Right atrium auricular region (tissue), 2 donors: ENCODE data around the gene RPL35. TPM values are rescaled to one million over a fixed set of nuclear protein-coding genes. Genes with fewer than 3 reads are reported as not detected.
"Not testable (repeated sequence)": the region's sequence is repeated elsewhere in the genome, so short reads cannot be mapped to it uniquely, and the experiment has no call there.

Experiments
- DNase-seq: peaks from one replicate; pipeline ENCODE4 v3.0.0-alpha.2; 2019; ENCODE audit warnings: low spot score
- H3K27ac ChIP-seq, 2 donors: fragments of 200-600 bp; sonication (generic); 1 replicate in 1 of 2; 2 replicates in 1 of 2; pipeline ENCODE4 v1.5.1; 2016 to 2019
- H3K27me3 ChIP-seq, 2 donors: fragments of 200-600 bp; sonication (generic); one replicate each; pipeline versions ENCODE4 v1.5.1 to v1.6.0; 2017 to 2019
- H3K36me3 ChIP-seq: fragments of 200-600 bp; sonication (generic); one replicate; pipeline ENCODE4 v1.5.1; 2016
- H3K4me1 ChIP-seq, 2 donors: fragments of 200-600 bp; sonication (generic); one replicate each; pipeline versions ENCODE4 v1.5.1 to v1.6.0; 2017 to 2019
- H3K4me3 ChIP-seq, 2 donors: fragments of 200-600 bp; sonication (generic); 1 replicate in 1 of 2; 2 replicates in 1 of 2; pipeline ENCODE4 v1.5.1; 2017 to 2019; ENCODE audit warnings: mild to moderate bottlenecking in 1 of 2, moderate library complexity in 1 of 2
- H3K9me3 ChIP-seq, 2 donors: fragments of 200-600 bp; sonication (generic); one replicate each; pipeline ENCODE4 v1.5.1; 2019
- total RNA-seq, 2 donors: library from RNA; depleted of rRNA; stranded (reverse); fragments of >200 nt; gene quantifications; one replicate each; pipeline ENCODE4 v1.1.0, GENCODE V29; 2016
- TF ChIP-seq, protein P1 (sequence below), 2 donors: fragments of 200-600 bp; sonication (generic); IDR thresholded peaks; one replicate each; pipeline ENCODE4 v1.5.1; 2019; ENCODE audit warnings: antibody characterized with exemption in 2 of 2

RPL35 gene
- total RNA-seq, 2 donors from 2014 or later, result 846 to 1,378 TPM

DNA sequence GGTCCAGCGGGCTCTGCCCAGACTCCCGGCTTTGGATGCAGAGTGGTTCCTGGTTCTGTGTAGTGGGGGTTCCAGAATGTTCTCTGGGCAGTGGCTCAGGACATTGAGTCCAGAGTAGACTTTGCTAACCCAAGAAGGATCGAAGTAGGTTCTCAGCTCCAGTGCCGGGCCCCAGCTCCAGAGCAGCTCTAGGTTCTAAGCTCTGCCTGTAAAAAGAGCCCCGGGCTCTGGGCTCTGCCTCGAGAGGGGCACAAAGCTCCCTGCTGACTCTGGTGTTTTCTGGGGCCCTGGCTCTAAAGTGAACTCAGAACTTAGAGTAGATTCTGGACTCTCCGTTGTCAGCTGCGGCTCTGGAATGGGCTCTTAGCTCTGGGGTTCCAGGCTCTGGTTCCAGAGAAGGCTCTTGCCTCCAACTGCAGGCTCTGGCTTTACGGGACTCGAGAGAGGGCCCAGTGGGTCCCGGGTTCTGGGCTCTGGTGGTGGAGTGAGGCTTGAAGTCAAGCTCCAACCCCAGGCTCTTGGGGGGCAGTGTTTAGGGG is 8.1 kb downstream of the RPL35 start:
- Histone ChIP-seq H3K27ac (peak overlapping the region; percentile 79), H3K27me3 (no peaks in the 10 kb centered on the region), H3K4me3 (peak overlapping the region; percentile 26 to 55), H3K4me1 (peaks cover 0 to 23% of the 10 kb centered on the region in 2 donors), H3K9me3 (no peaks in the 10 kb centered on the region), H3K36me3 (peaks cover 22% of the 10 kb centered on the region)
- DNase-seq, result no peak
- TF ChIP-seq, protein P1, sequence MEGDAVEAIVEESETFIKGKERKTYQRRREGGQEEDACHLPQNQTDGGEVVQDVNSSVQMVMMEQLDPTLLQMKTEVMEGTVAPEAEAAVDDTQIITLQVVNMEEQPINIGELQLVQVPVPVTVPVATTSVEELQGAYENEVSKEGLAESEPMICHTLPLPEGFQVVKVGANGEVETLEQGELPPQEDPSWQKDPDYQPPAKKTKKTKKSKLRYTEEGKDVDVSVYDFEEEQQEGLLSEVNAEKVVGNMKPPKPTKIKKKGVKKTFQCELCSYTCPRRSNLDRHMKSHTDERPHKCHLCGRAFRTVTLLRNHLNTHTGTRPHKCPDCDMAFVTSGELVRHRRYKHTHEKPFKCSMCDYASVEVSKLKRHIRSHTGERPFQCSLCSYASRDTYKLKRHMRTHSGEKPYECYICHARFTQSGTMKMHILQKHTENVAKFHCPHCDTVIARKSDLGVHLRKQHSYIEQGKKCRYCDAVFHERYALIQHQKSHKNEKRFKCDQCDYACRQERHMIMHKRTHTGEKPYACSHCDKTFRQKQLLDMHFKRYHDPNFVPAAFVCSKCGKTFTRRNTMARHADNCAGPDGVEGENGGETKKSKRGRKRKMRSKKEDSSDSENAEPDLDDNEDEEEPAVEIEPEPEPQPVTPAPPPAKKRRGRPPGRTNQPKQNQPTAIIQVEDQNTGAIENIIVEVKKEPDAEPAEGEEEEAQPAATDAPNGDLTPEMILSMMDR (IDR thresholded peaks at IDR 0.05), result no peak

DNA sequence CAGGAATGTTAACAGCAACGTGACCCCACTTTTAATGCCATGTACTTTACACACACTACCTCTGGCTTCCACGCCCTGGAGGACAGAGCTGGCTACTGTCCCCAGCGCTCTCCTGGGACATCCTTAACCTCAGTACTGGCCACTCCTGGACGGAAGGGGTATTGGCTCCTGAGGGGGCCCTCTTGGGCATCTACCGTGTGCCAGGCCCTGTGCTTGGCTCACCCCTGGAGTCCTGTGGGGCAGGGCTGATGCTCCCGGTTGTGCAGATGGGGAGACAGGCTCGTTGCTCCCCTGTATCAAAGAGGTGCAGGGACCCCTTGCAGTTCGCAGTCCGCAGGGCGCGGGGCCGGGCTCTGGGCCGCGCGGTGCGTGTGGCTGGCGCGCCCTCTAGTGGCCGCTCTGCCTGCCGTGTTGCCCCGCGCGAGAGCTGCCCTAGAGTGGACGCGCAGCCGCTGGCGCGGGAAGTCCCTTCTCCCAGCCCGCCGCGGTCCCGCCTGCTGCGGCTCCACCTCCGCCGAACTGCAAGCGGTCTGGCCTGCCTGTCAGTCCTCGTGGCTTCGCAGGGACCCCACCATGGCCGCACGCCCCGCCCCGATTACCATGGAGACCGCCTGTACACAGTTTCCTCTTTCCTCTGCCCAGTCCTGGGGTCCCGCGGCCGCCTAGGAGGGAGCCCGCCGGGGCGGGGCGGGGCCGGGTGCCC is 8.8 kb downstream of the RPL35 start, which contains the start of gene WDR38:
Gene WDR38, plus strand, starts transcription at position 632 of the 703 bp plus-strand sequence. CDS start 72 bp downstream, outside the sequence.
- TF ChIP-seq, protein P1 (IDR thresholded peaks at IDR 0.05), result peak; percentile 99
- Histone ChIP-seq H3K36me3 (peaks cover 15% of the 10 kb centered on the region), H3K4me3 (peak within 1 kb of the TSS; percentile 26 to 55), H3K9me3 (no peaks in the 10 kb centered on the region), H3K27ac (peak within 1 kb of the TSS; percentile 79), H3K27me3 (no peaks in the 10 kb centered on the region), H3K4me1 (peaks cover 0 to 23% of the 10 kb centered on the region in 2 donors)
- no peak for DNase-seq

DNA sequence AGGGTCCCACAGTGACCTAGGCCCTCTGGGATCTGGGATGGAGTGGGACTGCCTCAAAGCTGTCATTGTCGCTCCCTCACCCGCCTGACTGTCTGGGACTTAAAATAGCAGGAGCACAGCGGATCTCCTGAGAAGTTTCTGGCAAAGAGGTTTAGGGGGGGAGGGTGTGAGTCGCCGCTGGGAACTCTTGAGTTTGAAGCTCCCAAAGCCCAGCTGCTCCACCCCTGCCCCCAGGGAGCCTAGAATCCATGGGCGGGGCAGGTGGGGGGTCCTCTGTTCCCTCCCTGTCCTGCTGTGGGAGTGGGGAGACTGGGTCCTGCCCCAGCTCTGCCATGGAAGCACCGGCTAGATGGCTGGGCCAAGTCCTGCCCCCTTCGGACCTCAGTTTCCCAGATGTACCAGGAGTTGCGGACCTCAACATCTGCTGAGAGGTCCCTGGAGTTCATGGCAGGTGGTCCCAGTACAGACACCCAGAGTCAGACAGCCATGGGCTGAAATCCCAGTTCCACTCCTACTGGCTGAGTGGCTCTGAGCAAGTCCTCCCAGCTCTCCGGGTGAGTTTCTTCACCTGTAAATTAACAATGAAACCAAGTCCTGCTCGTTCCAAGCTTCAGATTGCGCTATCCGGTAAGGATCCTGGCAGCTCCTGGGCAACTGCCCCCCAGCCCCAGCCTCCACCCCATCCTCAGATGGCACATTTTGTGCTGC is 9.5 kb downstream of the RPL35 start:
- no peak for DNase-seq

DNA sequence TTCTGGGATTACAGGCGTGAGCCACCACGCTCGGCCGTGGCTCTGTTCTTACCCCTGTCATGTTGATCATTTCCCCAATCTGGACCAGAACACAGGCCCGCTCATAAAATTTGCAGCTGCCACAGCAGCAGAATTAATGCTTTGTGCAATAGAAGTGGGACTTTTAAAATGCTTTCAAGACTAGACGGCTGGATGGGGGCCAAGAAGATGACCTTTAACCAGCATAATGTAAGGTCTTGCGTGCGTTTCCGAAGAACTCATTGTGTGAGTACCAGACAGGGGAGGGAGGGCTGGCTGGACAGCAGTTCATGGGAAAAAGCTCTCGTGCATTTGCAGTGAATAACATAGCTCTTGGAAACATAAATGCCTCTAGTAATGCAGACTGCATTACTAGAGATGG is 12.0 kb downstream of the RPL35 start:
- Histone ChIP-seq H3K4me3 (no peak overlapping the region), H3K27ac (no peak overlapping the region), H3K4me1 (peaks cover 0 to 23% of the 10 kb centered on the region in 2 donors), H3K36me3 (no peaks in the 10 kb centered on the region), H3K9me3 (no peaks in the 10 kb centered on the region), H3K27me3 (no peaks in the 10 kb centered on the region)
- no peak for DNase-seq
- TF ChIP-seq, protein P1 (IDR thresholded peaks at IDR 0.05), result no peak

More for the DNA sequence above, 9.5 kb downstream of the RPL35 start:
- peaks cover 0 to 23% of the 10 kb centered on the region in 2 donors for H3K4me1 ChIP-seq
- peaks cover 8% of the 10 kb centered on the region for H3K36me3 ChIP-seq
- no peaks in the 10 kb centered on the region for H3K9me3 ChIP-seq
- H3K4me3 ChIP-seq, result peak overlapping the region in 1 of 2 donors; percentile 55
- peak overlapping the region; percentile 79 for H3K27ac ChIP-seq
- TF ChIP-seq, protein P1 (IDR thresholded peaks at IDR 0.05), result no peak
- H3K27me3 ChIP-seq, result no peaks in the 10 kb centered on the region

DNA sequence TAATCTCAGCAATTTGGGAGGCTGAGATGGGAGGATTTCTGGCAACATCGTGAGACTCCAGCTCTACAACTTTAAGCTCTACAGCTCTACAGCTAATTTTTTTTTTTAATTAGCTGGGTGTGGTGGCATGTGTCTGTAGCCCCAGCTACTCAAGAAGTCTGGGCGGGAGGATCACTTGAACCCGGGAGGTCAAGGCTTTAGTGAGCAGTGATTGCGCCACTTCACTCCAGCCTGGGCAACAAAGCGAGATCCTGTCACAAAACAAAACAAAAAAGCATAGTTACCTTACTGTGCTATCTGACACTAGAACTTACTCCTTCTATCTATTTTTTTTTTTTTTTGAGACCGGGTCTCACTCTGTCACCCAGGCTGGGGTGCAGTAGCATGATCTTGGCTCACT is 14.8 kb downstream of the RPL35 start:
- H3K4me1 ChIP-seq, result peaks cover 0 to 6% of the 10 kb centered on the region in 2 donors
- no peaks in the 10 kb centered on the region for H3K27me3 ChIP-seq
- no peaks in the 10 kb centered on the region for H3K36me3 ChIP-seq

DNA sequence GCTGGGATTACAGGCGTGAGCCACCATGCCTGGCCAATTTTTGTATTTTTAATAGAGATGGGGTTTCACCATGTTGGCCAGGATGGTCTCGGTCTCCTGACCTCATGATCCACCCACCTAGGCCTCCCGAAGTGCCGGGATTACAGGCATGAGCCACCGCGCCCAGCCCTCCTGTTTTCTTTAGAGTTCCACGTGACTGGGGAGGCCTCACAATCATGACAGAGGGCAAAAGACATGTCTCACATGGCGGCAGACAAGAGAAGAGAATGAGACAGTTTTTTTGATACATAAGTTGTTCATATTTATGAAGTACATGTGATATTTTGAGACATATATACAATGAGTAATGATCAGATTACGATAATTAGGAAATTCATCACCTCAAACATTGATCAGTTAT is 15.3 kb downstream of the RPL35 start:
- H3K4me1 ChIP-seq, H3K36me3 ChIP-seq, H3K27ac ChIP-seq, H3K4me3 ChIP-seq, H3K27me3 ChIP-seq, H3K9me3 ChIP-seq, DNase-seq: not testable (repeated sequence)

More for the DNA sequence above, 14.8 kb downstream of the RPL35 start:
- DNase-seq, result no peak
- Histone ChIP-seq H3K4me3 (no peak overlapping the region), H3K27ac (no peak overlapping the region), H3K9me3 (no peaks in the 10 kb centered on the region)
- TF ChIP-seq, protein P1 (IDR thresholded peaks at IDR 0.05), result no peak
